ENCODE measurements around the gene CCDC24. TPM values are rescaled to one million over a fixed set of nuclear protein-coding genes. Genes with fewer than 3 reads are reported as not detected.

The CCDC24 gene
- total RNA-seq, 2 donors from 2014 or later, result 14.3 to 23.7 TPM

DNA sequence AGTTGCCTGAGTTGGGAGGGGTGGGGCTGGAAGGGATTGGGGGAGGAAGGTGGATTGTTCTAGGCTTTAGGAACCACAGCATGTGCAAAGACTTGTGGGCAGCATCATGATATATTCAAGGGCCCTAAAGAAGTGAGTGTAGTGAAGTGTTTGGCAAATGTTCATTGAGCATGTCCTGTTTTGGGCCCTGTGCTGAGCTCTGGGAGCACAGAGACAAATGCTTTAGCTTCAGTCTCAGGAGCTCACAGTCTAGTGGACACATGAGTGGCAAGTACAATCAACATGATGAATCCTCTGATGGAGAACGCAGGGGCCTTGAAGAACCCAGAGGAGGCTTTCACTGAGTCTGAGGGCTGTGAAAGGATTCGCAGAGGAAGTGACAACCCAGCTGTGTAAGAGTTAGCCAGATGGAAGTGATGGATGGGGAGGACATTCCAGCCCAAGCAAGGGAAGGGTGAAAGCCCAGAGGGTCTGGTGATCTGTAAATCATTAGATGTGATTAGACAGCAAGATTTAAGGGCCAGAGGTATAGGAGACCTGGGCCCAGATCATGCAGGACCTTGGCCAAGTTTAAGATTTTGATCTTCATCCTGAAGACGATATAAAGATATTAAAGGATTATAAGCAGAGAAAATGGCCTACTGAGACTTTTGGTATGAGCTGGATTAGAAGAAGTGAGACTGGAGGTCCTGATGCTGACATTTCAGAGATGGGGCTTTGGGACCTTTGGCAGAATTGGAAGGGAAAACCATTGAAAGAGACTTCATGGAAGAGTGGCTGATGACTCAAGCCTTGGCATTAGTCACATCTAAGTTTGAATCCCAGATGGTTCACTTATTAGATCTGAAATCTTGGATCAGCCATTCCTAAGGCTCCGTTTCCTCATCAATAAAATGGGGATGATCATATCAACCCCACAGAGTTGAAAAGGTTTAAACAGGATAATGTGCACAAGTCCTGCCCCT, 40.1 kb upstream of the CCDC24 start:
- no peak overlapping the region for H3K4me3 ChIP-seq
- H3K4me1 ChIP-seq (replicated peaks), result peaks cover 15% of the 10 kb centered on the region
- intact Hi-C loops (cut with DNase I), result no loop called here
- no peak for TF ChIP-seq POLR2A (IDR thresholded peaks at IDR 0.05)
- TF ChIP-seq, protein P1, sequence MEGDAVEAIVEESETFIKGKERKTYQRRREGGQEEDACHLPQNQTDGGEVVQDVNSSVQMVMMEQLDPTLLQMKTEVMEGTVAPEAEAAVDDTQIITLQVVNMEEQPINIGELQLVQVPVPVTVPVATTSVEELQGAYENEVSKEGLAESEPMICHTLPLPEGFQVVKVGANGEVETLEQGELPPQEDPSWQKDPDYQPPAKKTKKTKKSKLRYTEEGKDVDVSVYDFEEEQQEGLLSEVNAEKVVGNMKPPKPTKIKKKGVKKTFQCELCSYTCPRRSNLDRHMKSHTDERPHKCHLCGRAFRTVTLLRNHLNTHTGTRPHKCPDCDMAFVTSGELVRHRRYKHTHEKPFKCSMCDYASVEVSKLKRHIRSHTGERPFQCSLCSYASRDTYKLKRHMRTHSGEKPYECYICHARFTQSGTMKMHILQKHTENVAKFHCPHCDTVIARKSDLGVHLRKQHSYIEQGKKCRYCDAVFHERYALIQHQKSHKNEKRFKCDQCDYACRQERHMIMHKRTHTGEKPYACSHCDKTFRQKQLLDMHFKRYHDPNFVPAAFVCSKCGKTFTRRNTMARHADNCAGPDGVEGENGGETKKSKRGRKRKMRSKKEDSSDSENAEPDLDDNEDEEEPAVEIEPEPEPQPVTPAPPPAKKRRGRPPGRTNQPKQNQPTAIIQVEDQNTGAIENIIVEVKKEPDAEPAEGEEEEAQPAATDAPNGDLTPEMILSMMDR (IDR thresholded peaks at IDR 0.05), result no peak
- TF ChIP-seq POLR2AphosphoS5 (IDR thresholded peaks at IDR 0.05), result no peak
- no peaks in the 10 kb centered on the region for H3K27me3 ChIP-seq (replicated peaks; ENCODE audit: insufficient read depth)
- WGBS, result 82% methylated on average over 4 of the region's 4 CpGs
- H3K27ac ChIP-seq, result no peak overlapping the region
- no peaks in the 10 kb centered on the region for H3K36me3 ChIP-seq
- DNase-seq (ENCODE audit: low spot score), result no peak
- no peaks in the 10 kb centered on the region for H3K9me3 ChIP-seq

DNA sequence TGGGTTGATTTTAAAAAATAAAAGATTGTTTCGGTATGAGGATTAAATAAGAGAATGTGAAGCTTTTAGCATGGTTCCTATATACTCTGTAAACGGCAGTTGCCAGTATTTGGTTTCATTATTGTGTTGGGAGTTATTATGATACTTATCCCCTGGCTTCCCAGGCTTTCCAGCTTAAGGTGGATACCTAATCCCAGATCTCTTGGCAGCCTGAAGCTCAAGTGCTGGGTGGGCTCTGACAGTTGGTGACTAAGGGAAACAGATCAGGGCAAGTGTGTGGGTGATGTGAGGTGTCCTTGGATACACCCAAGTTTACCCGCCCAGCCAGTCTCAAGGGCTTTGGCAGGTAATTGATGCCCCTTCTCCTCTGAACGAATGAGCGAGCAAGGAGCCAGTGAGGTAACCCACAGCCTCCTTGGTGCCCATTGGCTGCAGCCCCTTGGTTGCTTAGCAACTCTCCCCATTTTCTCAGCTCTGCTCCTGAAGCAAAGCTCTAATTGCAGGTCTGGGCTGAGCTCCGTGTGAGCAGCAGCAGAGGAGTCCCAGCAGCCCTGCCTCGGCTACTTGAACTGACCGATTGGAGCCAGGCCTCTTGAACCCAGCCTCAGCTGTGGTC, 38.6 kb upstream of the CCDC24 start:
- 56% methylated on average over 8 of the region's 8 CpGs for WGBS
- no peak overlapping the region for H3K27ac ChIP-seq

DNA sequence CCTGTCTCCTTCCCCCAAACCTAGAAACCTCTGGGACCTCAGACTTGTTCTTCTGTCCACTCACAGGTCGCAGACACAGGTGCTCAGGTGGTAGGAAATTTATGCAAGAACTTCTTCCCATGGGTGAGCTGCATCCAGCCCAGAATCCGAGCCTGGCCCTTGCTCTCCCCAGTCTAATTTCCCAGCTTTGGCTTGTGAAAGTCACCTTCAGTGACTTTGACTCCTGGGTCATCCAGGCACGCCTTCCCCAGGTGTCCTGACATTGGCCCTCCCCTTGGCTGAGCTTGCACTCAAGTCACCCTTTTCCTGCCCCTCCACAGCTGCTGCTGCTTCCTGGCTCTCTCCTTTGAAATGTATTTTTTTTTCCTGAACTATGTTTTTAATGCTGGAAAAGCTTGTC, 38.0 kb upstream of the CCDC24 start:
- Histone ChIP-seq H3K27me3 (replicated peaks; ENCODE audit: insufficient read depth) (no peaks in the 10 kb centered on the region), H3K27ac (no peak overlapping the region), H3K36me3 (peaks cover 0 to 8% of the 10 kb centered on the region in 2 donors), H3K4me1 (replicated peaks) (peaks cover 2% of the 10 kb centered on the region), H3K4me3 (no peak overlapping the region), H3K9me3 (no peaks in the 10 kb centered on the region)
- WGBS, result 72% methylated on average over 3 of the region's 3 CpGs
- TF ChIP-seq, protein P1 (IDR thresholded peaks at IDR 0.05), result no peak
- TF ChIP-seq POLR2A (IDR thresholded peaks at IDR 0.05) (no peak), POLR2AphosphoS5 (IDR thresholded peaks at IDR 0.05) (no peak)
- no peak for DNase-seq (ENCODE audit: low spot score)
- intact Hi-C loops (cut with DNase I), result no loop called here

More for the DNA sequence above, 38.6 kb upstream of the CCDC24 start:
- TF ChIP-seq POLR2AphosphoS5 (IDR thresholded peaks at IDR 0.05), result no peak
- TF ChIP-seq, protein P1 (IDR thresholded peaks at IDR 0.05), result no peak
- H3K4me3 ChIP-seq, result no peak overlapping the region
- DNase-seq (ENCODE audit: low spot score), result no peak
- intact Hi-C loops (cut with DNase I), result no loop called here
- no peaks in the 10 kb centered on the region for H3K9me3 ChIP-seq
- H3K27me3 ChIP-seq (replicated peaks; ENCODE audit: insufficient read depth), result no peaks in the 10 kb centered on the region
- peaks cover 7% of the 10 kb centered on the region for H3K4me1 ChIP-seq (replicated peaks)
- H3K36me3 ChIP-seq, result peaks cover 0 to 8% of the 10 kb centered on the region in 2 donors

DNA sequence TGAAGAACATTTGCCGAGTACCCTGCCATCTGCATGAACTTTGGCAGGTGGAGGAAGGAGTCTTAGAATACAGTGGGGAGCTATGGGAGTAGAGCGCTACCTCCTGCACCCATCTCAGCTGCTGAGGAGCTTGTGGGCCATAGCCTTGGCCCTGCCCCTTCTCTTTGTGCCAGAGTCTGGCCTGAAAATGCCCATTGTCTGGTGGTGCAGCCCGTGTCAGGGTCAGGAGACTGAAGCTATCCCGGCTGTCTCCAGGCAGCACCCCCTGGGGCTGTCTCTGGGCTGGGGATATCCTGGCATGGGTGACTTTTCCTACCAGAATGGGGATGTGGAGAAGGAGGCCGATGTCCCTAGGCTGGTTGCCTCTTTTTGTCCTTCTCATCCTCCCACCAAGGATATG, 37.4 kb upstream of the CCDC24 start:
- H3K4me3 ChIP-seq, result no peak overlapping the region
- H3K9me3 ChIP-seq, result no peaks in the 10 kb centered on the region
- 93% methylated on average over 5 of the region's 5 CpGs for WGBS
- no peak overlapping the region for H3K27ac ChIP-seq
- H3K36me3 ChIP-seq, result peaks cover 0 to 8% of the 10 kb centered on the region in 2 donors
- intact Hi-C loops (cut with DNase I), result no loop called here
- TF ChIP-seq POLR2A (IDR thresholded peaks at IDR 0.05) (no peak), POLR2AphosphoS5 (IDR thresholded peaks at IDR 0.05) (no peak)
- TF ChIP-seq, protein P1 (IDR thresholded peaks at IDR 0.05), result no peak
- H3K4me1 ChIP-seq (replicated peaks), result peaks cover under 1% of the 10 kb centered on the region
- no peak for DNase-seq (ENCODE audit: low spot score)
- no peaks in the 10 kb centered on the region for H3K27me3 ChIP-seq (replicated peaks; ENCODE audit: insufficient read depth)
